ENCODE measurements around the gene ABCF1.

ABCF1 gene

GRCh38 chr6:30618270-30618797, 47.1 kb downstream of the ABCF1 start:
- in situ Hi-C loops (cut with MboI; ENCODE audit: low sequenced_read_pairs), result no loop called here

- in situ Hi-C loops (cut with MboI; ENCODE audit: low sequenced_read_pairs), result no loop called here
Measured at GRCh38 chr6:30619561-30619960, 48.3 kb downstream of the ABCF1 start.

- in situ Hi-C loops (cut with MboI; ENCODE audit: low sequenced_read_pairs), result no loop called here
Measured at GRCh38 chr6:30625511-30625910, 54.3 kb downstream of the ABCF1 start.

- in situ Hi-C loops (cut with MboI; ENCODE audit: low sequenced_read_pairs), result no loop called here
Measured at GRCh38 chr6:30626484-30627366, 55.5 kb downstream of the ABCF1 start, which contains the start of gene ATAT1. Gene ATAT1, plus strand, starts transcription at chr6:30626874.

- in situ Hi-C loops (cut with MboI; ENCODE audit: low sequenced_read_pairs), result no loop called here
Measured at GRCh38 chr6:30635834-30636233, 64.6 kb downstream of the ABCF1 start.

- in situ Hi-C loops (cut with MboI; ENCODE audit: low sequenced_read_pairs), result no loop called here
Measured at GRCh38 chr6:30640481-30640880, 69.2 kb downstream of the ABCF1 start.

GRCh38 chr6:30641048-30641447, 69.8 kb downstream of the ABCF1 start:
- in situ Hi-C loops (cut with MboI; ENCODE audit: low sequenced_read_pairs), result no loop called here

All from HL-60/S4 treated with phorbol 12-myristate 13-acetate at 8.2 ng/mL for 4 days and 3 days (cell line).